IPS DF 4.7 (cell line): ENCODE measurements around the gene BPNT1.
"Not testable (repeated sequence)": the region's sequence is repeated elsewhere in the genome, so short reads cannot be mapped to it uniquely, and the experiment has no call there.

Experiments
- DNase-seq: peaks from one replicate; pipeline ENCODE4 v3.0.0-alpha.2; 2013; ENCODE audit warnings: low spot score; ENCODE audit errors: extremely low read depth

BPNT1 gene

GRCh38 chr1:220077887-220078286, 11.7 kb downstream of the BPNT1 start:
- DNase-seq = no peak

- no peak for DNase-seq
Observed at GRCh38 chr1:220076861-220077762, 12.5 kb downstream of the BPNT1 start.

GRCh38 chr1:220067269-220068204, 22.1 kb downstream of the BPNT1 start:
- no peak for DNase-seq

- no peak for DNase-seq
Observed at GRCh38 chr1:220062629-220063028, 27.0 kb downstream of the BPNT1 start.

GRCh38 chr1:220060876-220061275, 28.7 kb downstream of the BPNT1 start:
- no peak for DNase-seq

GRCh38 chr1:220056374-220056773, 33.2 kb downstream of the BPNT1 start:
- no peak for DNase-seq

- DNase-seq = peak; percentile 93
Observed at GRCh38 chr1:220046052-220046930, 43.3 kb downstream of the BPNT1 start, which contains the start of gene EPRS1. EPRS1 (minus strand) TSS chr1:220046505; CDS start chr1:220046388, 117 bp downstream.

- DNase-seq = no peak
Observed at GRCh38 chr1:220045356-220046051, 44.1 kb downstream of the BPNT1 start.

GRCh38 chr1:220044678-220045355, 44.8 kb downstream of the BPNT1 start:
- no peak for DNase-seq

GRCh38 chr1:220043646-220044045, 45.9 kb downstream of the BPNT1 start:
- no peak for DNase-seq

- no peak for DNase-seq
Observed at GRCh38 chr1:220040028-220040596, 49.5 kb downstream of the BPNT1 start.

GRCh38 chr1:220038640-220039039, 50.9 kb downstream of the BPNT1 start:
- DNase-seq = no peak

GRCh38 chr1:220037810-220038209, 51.8 kb downstream of the BPNT1 start:
- DNase-seq = not testable (repeated sequence)

- no peak for DNase-seq
Observed at GRCh38 chr1:220032911-220033310, 56.7 kb downstream of the BPNT1 start.

GRCh38 chr1:220031287-220031686, 58.3 kb downstream of the BPNT1 start:
- no peak for DNase-seq

GRCh38 chr1:220028346-220028895, 61.2 kb downstream of the BPNT1 start:
- DNase-seq = no peak

GRCh38 chr1:220019071-220019470, 70.5 kb downstream of the BPNT1 start:
- no peak for DNase-seq

- no peak for DNase-seq
Observed at GRCh38 chr1:220013497-220013896, 76.1 kb downstream of the BPNT1 start.

- no peak for DNase-seq
Observed at GRCh38 chr1:220012259-220012658, 77.3 kb downstream of the BPNT1 start.
